ENCODE data around the gene CEBPB.
"Not testable (repeated sequence)": the region's sequence is repeated elsewhere in the genome, so short reads cannot be mapped to it uniquely, and the experiment has no call there.

Gene CEBPB

GRCh38 chr20:50190251-50191064 lies at the start of gene CEBPB:
TSS of gene CEBPB (plus strand) at chr20:50190830. CDS start at chr20:50191034, 204 bp downstream.
- peak; percentile 66 for DNase-seq (ENCODE audit: low read depth)

- DNase-seq (ENCODE audit: low read depth), result no peak
Measured at GRCh38 chr20:50141018-50141675, 49.5 kb upstream of the CEBPB start.

GRCh38 chr20:50141811-50142561 lies 48.6 kb upstream of the CEBPB start:
- DNase-seq (ENCODE audit: low read depth), result no peak

- DNase-seq (ENCODE audit: low read depth), result no peak
Measured at GRCh38 chr20:50142812-50143211, 47.8 kb upstream of the CEBPB start.

- DNase-seq (ENCODE audit: low read depth), result no peak
Measured at GRCh38 chr20:50144362-50144761, 46.3 kb upstream of the CEBPB start.

GRCh38 chr20:50145566-50145965 lies 45.1 kb upstream of the CEBPB start:
- no peak for DNase-seq (ENCODE audit: low read depth)

GRCh38 chr20:50146214-50146613 lies 44.4 kb upstream of the CEBPB start:
- DNase-seq (ENCODE audit: low read depth), result no peak

- DNase-seq (ENCODE audit: low read depth), result peak; percentile 67
Measured at GRCh38 chr20:50146732-50147662, 43.6 kb upstream of the CEBPB start.

GRCh38 chr20:50149481-50150254 lies 41.0 kb upstream of the CEBPB start:
- no peak for DNase-seq (ENCODE audit: low read depth)

- no peak for DNase-seq (ENCODE audit: low read depth)
Measured at GRCh38 chr20:50151034-50151743, 39.4 kb upstream of the CEBPB start.

- DNase-seq (ENCODE audit: low read depth), result no peak
Measured at GRCh38 chr20:50152394-50153152, 38.1 kb upstream of the CEBPB start.

- DNase-seq (ENCODE audit: low read depth), result no peak
Measured at GRCh38 chr20:50153153-50153499, 37.5 kb upstream of the CEBPB start.

GRCh38 chr20:50153500-50154377 lies 36.9 kb upstream of the CEBPB start, which contains the start of gene PEDS1:
TSS of gene PEDS1 (minus strand) at chr20:50153723. CDS start at chr20:50153637, 86 bp downstream.
- DNase-seq (ENCODE audit: low read depth), result peak; percentile 73

- DNase-seq (ENCODE audit: low read depth), result not testable (repeated sequence)
Measured at GRCh38 chr20:50161494-50161893, 29.1 kb upstream of the CEBPB start.

- no peak for DNase-seq (ENCODE audit: low read depth)
Measured at GRCh38 chr20:50163570-50164317, 26.9 kb upstream of the CEBPB start.

GRCh38 chr20:50165684-50166554 lies 24.7 kb upstream of the CEBPB start:
- DNase-seq (ENCODE audit: low read depth), result peak; percentile 59

All from T-helper 22 cell (primary cell).